ENCODE measurements around the gene PDCD10.

DNA sequence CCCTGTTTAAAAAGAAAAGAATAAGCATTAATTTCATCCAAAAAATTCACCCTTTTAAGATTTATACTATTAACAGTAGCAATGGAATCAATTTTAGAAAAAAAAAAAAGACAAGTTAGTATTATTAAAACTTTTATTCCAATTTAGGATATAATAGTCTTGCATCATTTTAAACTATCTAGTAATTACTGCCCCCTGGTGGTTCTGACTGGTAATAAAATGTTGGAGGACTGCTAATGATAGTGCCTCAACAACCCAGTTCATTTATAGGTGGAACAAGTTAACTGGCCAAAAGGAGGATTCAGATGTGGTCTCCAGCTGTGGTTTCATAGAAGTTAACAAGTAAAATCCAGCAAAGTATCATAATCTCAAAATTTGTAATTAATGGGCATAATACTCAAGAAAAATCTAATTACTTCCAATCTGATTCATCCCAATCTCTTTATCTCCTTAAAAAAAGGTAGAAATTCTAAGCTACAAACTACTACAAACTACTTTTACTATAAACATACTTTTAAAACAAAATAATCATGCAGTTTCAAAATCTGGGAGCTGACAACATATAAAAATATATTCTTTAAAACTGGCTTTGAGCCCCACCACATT is 50.2 kb downstream of the PDCD10 start:
- TF ChIP-seq, protein P1, sequence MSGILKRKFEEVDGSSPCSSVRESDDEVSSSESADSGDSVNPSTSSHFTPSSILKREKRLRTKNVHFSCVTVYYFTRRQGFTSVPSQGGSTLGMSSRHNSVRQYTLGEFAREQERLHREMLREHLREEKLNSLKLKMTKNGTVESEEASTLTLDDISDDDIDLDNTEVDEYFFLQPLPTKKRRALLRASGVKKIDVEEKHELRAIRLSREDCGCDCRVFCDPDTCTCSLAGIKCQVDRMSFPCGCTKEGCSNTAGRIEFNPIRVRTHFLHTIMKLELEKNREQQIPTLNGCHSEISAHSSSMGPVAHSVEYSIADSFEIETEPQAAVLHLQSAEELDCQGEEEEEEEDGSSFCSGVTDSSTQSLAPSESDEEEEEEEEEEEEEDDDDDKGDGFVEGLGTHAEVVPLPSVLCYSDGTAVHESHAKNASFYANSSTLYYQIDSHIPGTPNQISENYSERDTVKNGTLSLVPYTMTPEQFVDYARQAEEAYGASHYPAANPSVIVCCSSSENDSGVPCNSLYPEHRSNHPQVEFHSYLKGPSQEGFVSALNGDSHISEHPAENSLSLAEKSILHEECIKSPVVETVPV (CRISPR knock-in tag; IDR thresholded peaks at IDR 0.05), result no peak
- TF ChIP-seq RARB (CRISPR knock-in tag; IDR thresholded peaks at IDR 0.05), result no peak
- TF ChIP-seq TOX (CRISPR knock-in tag; IDR thresholded peaks at IDR 0.05; ENCODE audit: borderline replicate concordance), result no peak
- TF ChIP-seq, protein P2, sequence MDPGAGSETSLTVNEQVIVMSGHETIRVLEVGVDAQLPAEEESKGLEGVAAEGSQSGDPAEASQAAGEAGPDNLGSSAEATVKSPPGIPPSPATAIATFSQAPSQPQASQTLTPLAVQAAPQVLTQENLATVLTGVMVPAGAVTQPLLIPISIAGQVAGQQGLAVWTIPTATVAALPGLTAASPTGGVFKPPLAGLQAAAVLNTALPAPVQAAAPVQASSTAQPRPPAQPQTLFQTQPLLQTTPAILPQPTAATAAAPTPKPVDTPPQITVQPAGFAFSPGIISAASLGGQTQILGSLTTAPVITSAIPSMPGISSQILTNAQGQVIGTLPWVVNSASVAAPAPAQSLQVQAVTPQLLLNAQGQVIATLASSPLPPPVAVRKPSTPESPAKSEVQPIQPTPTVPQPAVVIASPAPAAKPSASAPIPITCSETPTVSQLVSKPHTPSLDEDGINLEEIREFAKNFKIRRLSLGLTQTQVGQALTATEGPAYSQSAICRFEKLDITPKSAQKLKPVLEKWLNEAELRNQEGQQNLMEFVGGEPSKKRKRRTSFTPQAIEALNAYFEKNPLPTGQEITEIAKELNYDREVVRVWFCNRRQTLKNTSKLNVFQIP (CRISPR knock-in tag; IDR thresholded peaks at IDR 0.05; ENCODE audit: borderline replicate concordance, low read depth), result no peak
- TF ChIP-seq, protein P3, sequence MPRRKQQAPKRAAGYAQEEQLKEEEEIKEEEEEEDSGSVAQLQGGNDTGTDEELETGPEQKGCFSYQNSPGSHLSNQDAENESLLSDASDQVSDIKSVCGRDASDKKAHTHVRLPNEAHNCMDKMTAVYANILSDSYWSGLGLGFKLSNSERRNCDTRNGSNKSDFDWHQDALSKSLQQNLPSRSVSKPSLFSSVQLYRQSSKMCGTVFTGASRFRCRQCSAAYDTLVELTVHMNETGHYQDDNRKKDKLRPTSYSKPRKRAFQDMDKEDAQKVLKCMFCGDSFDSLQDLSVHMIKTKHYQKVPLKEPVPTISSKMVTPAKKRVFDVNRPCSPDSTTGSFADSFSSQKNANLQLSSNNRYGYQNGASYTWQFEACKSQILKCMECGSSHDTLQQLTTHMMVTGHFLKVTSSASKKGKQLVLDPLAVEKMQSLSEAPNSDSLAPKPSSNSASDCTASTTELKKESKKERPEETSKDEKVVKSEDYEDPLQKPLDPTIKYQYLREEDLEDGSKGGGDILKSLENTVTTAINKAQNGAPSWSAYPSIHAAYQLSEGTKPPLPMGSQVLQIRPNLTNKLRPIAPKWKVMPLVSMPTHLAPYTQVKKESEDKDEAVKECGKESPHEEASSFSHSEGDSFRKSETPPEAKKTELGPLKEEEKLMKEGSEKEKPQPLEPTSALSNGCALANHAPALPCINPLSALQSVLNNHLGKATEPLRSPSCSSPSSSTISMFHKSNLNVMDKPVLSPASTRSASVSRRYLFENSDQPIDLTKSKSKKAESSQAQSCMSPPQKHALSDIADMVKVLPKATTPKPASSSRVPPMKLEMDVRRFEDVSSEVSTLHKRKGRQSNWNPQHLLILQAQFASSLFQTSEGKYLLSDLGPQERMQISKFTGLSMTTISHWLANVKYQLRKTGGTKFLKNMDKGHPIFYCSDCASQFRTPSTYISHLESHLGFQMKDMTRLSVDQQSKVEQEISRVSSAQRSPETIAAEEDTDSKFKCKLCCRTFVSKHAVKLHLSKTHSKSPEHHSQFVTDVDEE (CRISPR knock-in tag; IDR thresholded peaks at IDR 0.05), result no peak

Data from SK-N-SH treated with all-trans-retinoic acid at 6 μM for 48 hours (cell line).